Body of pancreas (tissue), 4 donors: ENCODE data around the gene FNDC3B.

Experiments used
- POLR2A ChIP-seq, 3 donors: fragments of 450-650 bp; IDR thresholded peaks; one replicate each; pipeline ENCODE4 v1.6.1; 2016; ENCODE audit warnings: antibody characterized with exemption in 3 of 3, mild to moderate bottlenecking in 2 of 3
- TF ChIP-seq, protein P1 (sequence below), 7 experiments: fragments of 450-650 bp in 4 of 7; fragments of 200-600 bp in 3 of 7; sonication (generic) in 3 of 7; IDR thresholded peaks; one replicate each; pipeline ENCODE4 v1.5.1; 2016 to 2019; ENCODE audit warnings: antibody characterized with exemption in 7 of 7

- TF ChIP-seq POLR2A (IDR thresholded peaks at IDR 0.05) = no peak
- TF ChIP-seq, protein P1, sequence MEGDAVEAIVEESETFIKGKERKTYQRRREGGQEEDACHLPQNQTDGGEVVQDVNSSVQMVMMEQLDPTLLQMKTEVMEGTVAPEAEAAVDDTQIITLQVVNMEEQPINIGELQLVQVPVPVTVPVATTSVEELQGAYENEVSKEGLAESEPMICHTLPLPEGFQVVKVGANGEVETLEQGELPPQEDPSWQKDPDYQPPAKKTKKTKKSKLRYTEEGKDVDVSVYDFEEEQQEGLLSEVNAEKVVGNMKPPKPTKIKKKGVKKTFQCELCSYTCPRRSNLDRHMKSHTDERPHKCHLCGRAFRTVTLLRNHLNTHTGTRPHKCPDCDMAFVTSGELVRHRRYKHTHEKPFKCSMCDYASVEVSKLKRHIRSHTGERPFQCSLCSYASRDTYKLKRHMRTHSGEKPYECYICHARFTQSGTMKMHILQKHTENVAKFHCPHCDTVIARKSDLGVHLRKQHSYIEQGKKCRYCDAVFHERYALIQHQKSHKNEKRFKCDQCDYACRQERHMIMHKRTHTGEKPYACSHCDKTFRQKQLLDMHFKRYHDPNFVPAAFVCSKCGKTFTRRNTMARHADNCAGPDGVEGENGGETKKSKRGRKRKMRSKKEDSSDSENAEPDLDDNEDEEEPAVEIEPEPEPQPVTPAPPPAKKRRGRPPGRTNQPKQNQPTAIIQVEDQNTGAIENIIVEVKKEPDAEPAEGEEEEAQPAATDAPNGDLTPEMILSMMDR (IDR thresholded peaks at IDR 0.05) = no peak
These were observed 43.9 kb upstream of the FNDC3B start for GRCh38 chr3:171995486-171995885.
